K562 (cell line): Measurements from ENCODE around the gene RPS8. TPM values are rescaled to one million over a fixed set of nuclear protein-coding genes. Genes with fewer than 3 reads are reported as not detected.

Experiments
- ATAC-seq: fragments of 200-7000 bp; cut with Tn5 transposase; 3 replicates; pipeline ENCODE4 v1.9.1; 2020; ENCODE audit warnings: moderate library complexity
- BruUV-seq: library from RNA; stranded (reverse); fragments of 400-500 nt; replicated peaks from 2 replicates; lab custom pipeline; 2021; lab: Mats Ljungman, UMichigan
- CTCF ChIA-PET: fragments of 300-600 bp; formaldehyde crosslinking; extraction: SDS; loops from one replicate; lab custom pipeline; 2021; ENCODE audit warnings: low intra/inter-chr PET ratio; lab: Yijun Ruan, JAX
- POLR2A ChIA-PET: fragments of 300-600, 350-650 bp; sonication (Branson Sonifier 250); formaldehyde crosslinking; extraction: SDS; loops from one replicate; lab custom pipeline; 2021; ENCODE audit warnings: antibody characterized with exemption, inconsistent platforms; lab: Yijun Ruan, JAX
- DNase-seq, 4 experiments: peaks; one replicate each; pipeline versions ENCODE4 v3.0.0 to v3.0.0-alpha.2; 2011 to 2018; ENCODE audit warnings: low spot score in 3 of 4, mixed read lengths in 3 of 4; ENCODE audit errors: extremely low read depth in 1 of 4
- FAIRE-seq: peaks from 2 replicates; lab custom pipeline; 2011; peaks lifted over from hg19 to GRCh38; lab: Jason Lieb, UNC
- H2AFZ ChIP-seq: 2 replicates; pipeline ENCODE4 v1.6.0; 2011; ENCODE audit warnings: low read depth, low read length, control low read depth, inconsistent platforms
- H3K27ac ChIP-seq: fragments of 200-600 bp; 3 replicates; pipeline ENCODE4 v1.8.0; 2011; ENCODE audit warnings: low read depth, mild to moderate bottlenecking, control low read depth, inconsistent platforms, low read length, moderate library complexity, mixed read lengths; ENCODE audit errors: extremely low read depth
- H3K27me3 ChIP-seq, 2 experiments: fragments of 300-600 bp in 1 of 2; 2 replicates in 1 of 2; 3 replicates in 1 of 2; pipeline versions ENCODE4 v1.6.0 to v1.8.0; 2011; ENCODE audit warnings: inconsistent platforms in 2 of 2, low read length in 2 of 2, mild to moderate bottlenecking in 1 of 2, mixed read lengths in 1 of 2, moderate library complexity in 1 of 2; ENCODE audit not compliant: control insufficient read depth in 2 of 2, insufficient read depth in 2 of 2
- H3K36me3 ChIP-seq: fragments of 300-600 bp; 3 replicates; pipeline ENCODE4 v1.8.0; 2011; ENCODE audit warnings: mild to moderate bottlenecking, low read length, inconsistent platforms; ENCODE audit not compliant: control insufficient read depth, insufficient read depth
- H3K4me1 ChIP-seq, 2 experiments: fragments of 200-600 bp in 1 of 2; replicated peaks in 1 of 2; 2 replicates in 1 of 2; 3 replicates in 1 of 2; pipeline versions ENCODE4 v1.5.1 to v1.8.0; 2011; ENCODE audit warnings: inconsistent platforms in 2 of 2, low read length in 2 of 2, mild to moderate bottlenecking in 1 of 2, mixed read lengths in 1 of 2, moderate library complexity in 1 of 2; ENCODE audit not compliant: control insufficient read depth in 2 of 2, insufficient read depth in 2 of 2
- H3K4me2 ChIP-seq: 2 replicates; pipeline ENCODE4 v1.6.1; 2011; ENCODE audit warnings: low read length, control low read depth, inconsistent platforms, mixed read lengths; ENCODE audit not compliant: insufficient read depth
- H3K4me3 ChIP-seq: fragments of 200-600 bp; sonication (generic), shearing (Covaris generic); 2 replicates; pipeline ENCODE4 v1.5.1; 2016; ENCODE audit warnings: control low read depth, inconsistent platforms
- H3K79me2 ChIP-seq: fragments of 200-600 bp; 3 replicates; pipeline ENCODE4 v1.8.0; 2011; ENCODE audit warnings: low read length, inconsistent platforms; ENCODE audit not compliant: control insufficient read depth, insufficient read depth
- H3K9ac ChIP-seq, 2 experiments: 2 replicates each; pipeline versions ENCODE4 v1.6.0 to v1.6.1; 2011; ENCODE audit warnings: low read depth in 2 of 2, low read length in 2 of 2, control low read depth in 1 of 2, inconsistent platforms in 1 of 2, mild to moderate bottlenecking in 1 of 2, mixed read lengths in 1 of 2; ENCODE audit not compliant: insufficient read depth in 1 of 2
- H3K9me1 ChIP-seq: one replicate; pipeline ENCODE4 v1.6.0; 2011; ENCODE audit warnings: inconsistent platforms, mild to moderate bottlenecking, low read length, moderate library complexity; ENCODE audit not compliant: control insufficient read depth, insufficient read depth
- H3K9me3 ChIP-seq: replicated peaks from 2 replicates; pipeline ENCODE4 v1.5.1; 2011; ENCODE audit warnings: low read depth, low read length, inconsistent platforms; ENCODE audit not compliant: control insufficient read depth, insufficient read depth
- H4K20me1 ChIP-seq: replicated peaks from 2 replicates; pipeline ENCODE4 v1.6.1; 2011; ENCODE audit warnings: low read length, inconsistent platforms, mixed read lengths; ENCODE audit not compliant: control insufficient read depth, insufficient read depth
- CHD2 ChIP-seq: IDR thresholded peaks from 2 replicates; pipeline ENCODE4 v1.6.1; 2011; ENCODE audit warnings: low read depth, low read length
- ETV1 ChIP-seq: fragments of 450-650 bp; conservative IDR thresholded peaks from 2 replicates; pipeline ENCODE4 v1.6.1; 2016; ENCODE audit warnings: missing genetic modification characterization, control low read depth, low read depth, missing compliant biosample characterization
- KDM1A ChIP-seq, 2 experiments: fragments of 450-650 bp; IDR thresholded peaks; 2 replicates each; pipeline ENCODE4 v1.6.1; 2016; ENCODE audit warnings: mild to moderate bottlenecking in 2 of 2
- NR2C1 ChIP-seq, 2 experiments: fragments of 450-650 bp; IDR thresholded peaks; 2 replicates each; pipeline ENCODE4 v1.6.1; 2017; ENCODE audit warnings: mild to moderate bottlenecking in 2 of 2, antibody characterized with exemption in 1 of 2, inconsistent platforms in 1 of 2, missing compliant biosample characterization in 1 of 2, missing genetic modification characterization in 1 of 2
- SAP30 ChIP-seq: fragments of 200-600 bp; sonication (generic); IDR thresholded peaks from 2 replicates; pipeline ENCODE4 v1.6.1; 2012; ENCODE audit warnings: borderline replicate concordance, low read depth, mild to moderate bottlenecking, moderate library complexity, low read length, control low read depth, inconsistent platforms; ENCODE audit not compliant: insufficient read depth, poor library complexity, severe bottlenecking
- SRSF1 ChIP-seq: fragments of 200-400 bp; formaldehyde crosslinking; IDR thresholded peaks from 2 replicates; pipeline ENCODE4 v1.6.1; 2017; ENCODE audit warnings: mild to moderate bottlenecking, low read depth, low read length, moderate library complexity
- TCF7L2 ChIP-seq: fragments of 150-350 bp; IDR thresholded peaks from 2 replicates; pipeline ENCODE4 v1.6.1; 2016; ENCODE audit warnings: low read depth, mild to moderate bottlenecking, low read length, moderate library complexity
- TSC22D4 ChIP-seq: fragments of 450-650 bp; IDR thresholded peaks from 2 replicates; pipeline ENCODE4 v1.6.1; 2016; ENCODE audit warnings: missing genetic modification characterization, missing biosample characterization, control low read depth
- ZC3H4 ChIP-seq: sonication (generic); formaldehyde crosslinking; IDR thresholded peaks from 2 replicates; pipeline ENCODE4 v1.9.0; 2021; ENCODE audit warnings: missing genetic modification reagents, borderline replicate concordance
- ZNF57 ChIP-seq: fragments of 450-650 bp; formaldehyde crosslinking; IDR thresholded peaks from 2 replicates; pipeline ENCODE4 v1.4.0; 2020; ENCODE audit warnings: mild to moderate bottlenecking, moderate library complexity
- WGBS: fragments of 100-300 bp; shearing (Covaris generic); methylation state at CpG from one replicate; pipeline ENCODE4 v1.1.6; 2016; ENCODE audit warnings: low coverage, mixed read lengths; ENCODE audit not compliant: insufficient coverage; ENCODE audit errors: missing lambda C conversion rate; 5-methylcytosine and 5-hydroxymethylcytosine counted together
- in situ Hi-C: fragments of 300-500 bp; cut with MboI; formaldehyde crosslinking; loops from 4 replicates; pipeline ENCODE4 v1.15.0; 2018; ENCODE audit warnings: inconsistent platforms, mixed read lengths
- intact Hi-C: fragments of 100-400 bp; cut with micrococcal nuclease; formaldehyde crosslinking; loops from 2 replicates; pipeline ENCODE4 v1.14.2; 2022
- polyA plus RNA-seq, 8 experiments: library from polyadenylated mRNA; depleted of rRNA in 4 of 8; stranded (reverse) in 5 of 8; unstranded in 3 of 8; fragments of >200 nt; fragmentation: Nextera tagmentation in 2 of 8; fragmentation: Illumina TruSeq in 1 of 8; extraction: Ambion mirVana in 2 of 8; extraction: Trizol in 1 of 8; gene quantifications; 2 replicates each; pipeline versions ENCODE4 v1.2.1 to v1.2.3, GENCODE V29; 2011 to 2014; ENCODE audit warnings: inconsistent platforms in 1 of 8, missing spikeins in 1 of 8
- total RNA-seq, 7 experiments: library from RNA; depleted of rRNA in 6 of 7; stranded (reverse); fragments of >200 nt in 6 of 7; fragmentation: Illumina TruSeq in 2 of 7; extraction: Trizol in 2 of 7; gene quantifications; 2 replicates each; pipeline versions ENCODE4 v1.2.1 to v1.2.3, GENCODE V29; 2011 to 2021; ENCODE audit warnings: low replicate concordance in 1 of 7
- TF ChIP-seq, protein P1 (sequence below), 2 experiments: fragments of 450-650 bp; conservative IDR thresholded peaks; 2 replicates each; pipeline ENCODE4 v1.6.1; 2017; ENCODE audit warnings: mild to moderate bottlenecking in 2 of 2, moderate library complexity in 2 of 2
- TF ChIP-seq, protein P2 (sequence below), 2 experiments: fragments of 450-650 bp; IDR thresholded peaks; 2 replicates each; pipeline ENCODE4 v1.6.1; 2016; ENCODE audit warnings: mild to moderate bottlenecking in 2 of 2, borderline replicate concordance in 1 of 2, low read depth in 1 of 2, moderate library complexity in 1 of 2

The RPS8 gene
- total and polyA plus RNA-seq, 9 of the 15 experiments (the other 6 are each of a cell fraction or from before 2014, with no cell fraction given) = 2,431 to 4,168 (median 3,109) TPM

DNA sequence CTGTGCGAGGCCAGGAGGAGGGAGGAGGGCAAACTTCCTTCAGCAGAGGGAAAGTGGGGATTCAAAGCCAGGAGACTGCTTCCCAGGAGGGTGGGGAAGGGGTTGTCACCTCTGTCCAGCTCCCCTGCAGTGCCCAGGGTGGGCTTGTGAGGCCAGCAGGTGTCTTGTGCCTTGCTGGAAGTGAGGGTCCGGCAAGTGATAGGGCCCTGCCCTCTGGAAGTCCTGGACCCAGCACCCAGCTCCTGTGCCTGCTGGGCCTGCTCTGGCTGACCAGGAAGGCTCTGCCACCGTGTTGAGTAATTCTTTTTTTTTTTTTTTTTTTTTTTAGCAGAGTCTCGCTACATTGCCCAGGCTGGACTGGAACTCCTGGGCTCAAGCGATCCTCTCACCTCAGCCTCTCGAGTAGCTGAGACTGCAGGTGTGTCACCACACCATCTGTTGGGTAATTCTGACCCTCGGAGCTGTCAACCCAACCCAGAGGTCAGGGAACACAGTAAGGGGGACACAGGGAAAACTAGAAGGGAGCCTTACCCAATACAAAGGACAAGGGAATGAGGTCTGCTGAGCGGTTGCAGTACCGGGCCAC, 11.6 kb downstream of the RPS8 start:
- no peak for DNase-seq
- POLR2A ChIA-PET = interaction anchor here (0.6 to 12.0 kb wide), 6 partner anchors 9 to 734 kb away, joined by 3 to 253 read pairs (median 6); partner anchors contain the start of genes BTBD19, MUTYH, RPS8 and TOE1
- H3K9ac ChIP-seq = peak overlapping the region in 1 of 2 experiments; percentile 18; a peak in 2 of 4 replicates
- no TSS peak for BruUV-seq
- 77% methylated on average over 6 of the region's 9 CpGs for WGBS
- H3K27ac ChIP-seq = no peak overlapping the region
- intact Hi-C loops = no loop called here
- H3K9me1 ChIP-seq = no peaks in the 10 kb centered on the region
- ATAC-seq = no peak
- peaks cover 12 to 22% of the 10 kb centered on the region in 2 experiments; a peak in 4 of 5 replicates for H3K4me1 ChIP-seq
- no peaks in the 10 kb centered on the region for H3K36me3 ChIP-seq
- H3K4me3 ChIP-seq = no peak overlapping the region
- H2AFZ ChIP-seq = peak overlapping the region; percentile 78
- no peaks in the 10 kb centered on the region for H3K79me2 ChIP-seq
- in situ Hi-C loops = no loop called here
- CTCF ChIA-PET = no interaction called here
- FAIRE-seq = no peak
- no peaks in the 10 kb centered on the region for H4K20me1 ChIP-seq
- H3K9me3 ChIP-seq = no peaks in the 10 kb centered on the region
- H3K27me3 ChIP-seq = no peaks in the 10 kb centered on the region
- H3K4me2 ChIP-seq = no peak overlapping the region
- TF ChIP-seq NR2C1 (IDR thresholded peaks at IDR 0.05) (no peak), NR2C1 (tag; IDR thresholded peaks at IDR 0.05) (no peak), SAP30 (no peak), SRSF1 (no peak), ZC3H4 (CRISPR knock-in tag) (no peak), ETV1 (tag) (no peak), CHD2 (no peak), KDM1A (IDR thresholded peaks at IDR 0.05) (no peak), ZNF57 (CRISPR knock-in tag) (no peak), TSC22D4 (tag) (no peak), TCF7L2 (no peak)
- TF ChIP-seq, protein P1, sequence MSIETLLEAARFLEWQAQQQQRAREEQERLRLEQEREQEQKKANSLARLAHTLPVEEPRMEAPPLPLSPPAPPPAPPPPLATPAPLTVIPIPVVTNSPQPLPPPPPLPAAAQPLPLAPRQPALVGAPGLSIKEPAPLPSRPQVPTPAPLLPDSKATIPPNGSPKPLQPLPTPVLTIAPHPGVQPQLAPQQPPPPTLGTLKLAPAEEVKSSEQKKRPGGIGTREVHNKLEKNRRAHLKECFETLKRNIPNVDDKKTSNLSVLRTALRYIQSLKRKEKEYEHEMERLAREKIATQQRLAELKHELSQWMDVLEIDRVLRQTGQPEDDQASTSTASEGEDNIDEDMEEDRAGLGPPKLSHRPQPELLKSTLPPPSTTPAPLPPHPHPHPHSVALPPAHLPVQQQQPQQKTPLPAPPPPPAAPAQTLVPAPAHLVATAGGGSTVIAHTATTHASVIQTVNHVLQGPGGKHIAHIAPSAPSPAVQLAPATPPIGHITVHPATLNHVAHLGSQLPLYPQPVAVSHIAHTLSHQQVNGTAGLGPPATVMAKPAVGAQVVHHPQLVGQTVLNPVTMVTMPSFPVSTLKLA (conservative IDR thresholded peaks at IDR 0.05) = no peak
- TF ChIP-seq, protein P2, sequence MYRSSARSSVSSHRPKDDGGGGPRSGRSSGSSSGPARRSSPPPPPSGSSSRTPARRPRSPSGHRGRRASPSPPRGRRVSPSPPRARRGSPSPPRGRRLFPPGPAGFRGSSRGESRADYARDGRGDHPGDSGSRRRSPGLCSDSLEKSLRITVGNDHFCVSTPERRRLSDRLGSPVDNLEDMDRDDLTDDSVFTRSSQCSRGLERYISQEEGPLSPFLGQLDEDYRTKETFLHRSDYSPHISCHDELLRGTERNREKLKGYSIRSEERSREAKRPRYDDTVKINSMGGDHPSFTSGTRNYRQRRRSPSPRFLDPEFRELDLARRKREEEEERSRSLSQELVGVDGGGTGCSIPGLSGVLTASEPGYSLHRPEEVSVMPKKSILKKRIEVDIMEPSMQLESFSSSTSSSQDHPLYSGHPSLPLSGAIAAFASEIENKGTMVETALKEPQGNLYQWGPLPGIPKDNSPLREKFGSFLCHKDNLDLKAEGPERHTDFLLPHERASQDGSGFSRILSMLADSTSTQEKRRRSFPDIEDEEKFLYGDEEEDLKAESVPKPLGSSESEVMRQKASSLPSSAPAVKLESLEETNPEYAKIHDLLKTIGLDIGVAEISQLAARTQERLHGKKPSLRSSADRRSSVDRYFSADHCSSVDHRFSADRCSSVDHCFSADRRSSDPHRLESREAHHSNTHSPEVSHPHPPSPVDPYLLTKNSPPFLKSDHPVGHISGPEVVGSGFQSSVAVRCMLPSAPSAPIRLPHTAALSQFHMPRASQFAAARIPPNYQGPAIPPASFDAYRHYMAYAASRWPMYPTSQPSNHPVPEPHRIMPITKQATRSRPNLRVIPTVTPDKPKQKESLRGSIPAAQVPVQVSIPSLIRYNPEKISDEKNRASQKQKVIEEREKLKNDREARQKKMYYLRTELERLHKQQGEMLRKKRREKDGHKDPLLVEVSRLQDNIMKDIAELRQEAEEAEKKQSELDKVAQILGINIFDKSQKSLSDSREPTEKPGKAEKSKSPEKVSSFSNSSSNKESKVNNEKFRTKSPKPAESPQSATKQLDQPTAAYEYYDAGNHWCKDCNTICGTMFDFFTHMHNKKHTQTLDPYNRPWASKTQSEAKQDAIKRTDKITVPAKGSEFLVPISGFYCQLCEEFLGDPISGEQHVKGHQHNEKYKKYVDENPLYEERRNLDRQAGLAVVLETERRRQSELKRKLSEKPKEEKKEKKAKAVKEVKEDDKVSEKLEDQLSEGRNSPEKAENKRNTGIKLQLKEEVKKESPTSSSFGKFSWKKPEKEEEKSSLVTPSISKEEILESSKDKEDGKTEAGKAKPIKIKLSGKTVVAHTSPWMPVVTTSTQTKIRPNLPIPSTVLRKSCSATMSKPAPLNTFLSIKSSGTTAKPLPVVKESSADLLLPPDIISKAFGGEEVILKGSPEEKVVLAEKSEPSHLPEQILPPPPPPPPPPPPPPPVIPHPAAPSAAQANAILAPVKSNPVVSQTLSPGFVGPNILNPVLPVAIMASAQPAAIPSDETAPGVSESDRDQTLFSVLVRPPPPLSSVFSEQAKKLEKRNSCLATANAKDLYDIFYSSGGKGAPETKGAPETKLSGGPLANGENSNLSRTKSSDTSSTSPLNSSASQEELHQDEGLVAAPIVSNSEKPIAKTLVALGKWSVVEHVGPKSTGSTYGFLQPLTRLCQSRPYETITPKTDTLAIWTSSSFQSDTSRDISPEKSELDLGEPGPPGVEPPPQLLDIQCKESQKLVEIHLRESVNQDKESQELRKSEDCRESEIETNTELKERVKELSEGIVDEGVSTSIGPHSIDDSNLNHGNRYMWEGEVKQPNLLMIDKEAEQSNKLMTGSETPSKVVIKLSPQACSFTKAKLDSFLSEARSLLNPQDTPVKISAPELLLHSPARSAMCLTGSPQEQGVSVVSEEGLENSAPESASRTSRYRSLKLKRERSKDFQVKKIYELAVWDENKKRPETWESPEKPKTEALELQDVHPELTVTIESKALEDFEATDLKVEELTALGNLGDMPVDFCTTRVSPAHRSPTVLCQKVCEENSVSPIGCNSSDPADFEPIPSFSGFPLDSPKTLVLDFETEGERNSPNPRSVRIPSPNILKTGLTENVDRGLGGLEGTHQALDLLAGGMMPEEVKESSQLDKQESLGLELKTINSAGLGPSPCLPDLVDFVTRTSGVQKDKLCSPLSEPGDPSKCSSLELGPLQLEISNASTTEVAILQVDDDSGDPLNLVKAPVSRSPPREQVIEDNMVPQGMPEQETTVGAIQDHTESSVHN (IDR thresholded peaks at IDR 0.05; ENCODE audit: borderline replicate concordance in 1 of 2, low read depth in 1 of 2) = no peak
